Right lobe of liver (tissue), 4 donors: Measurements from ENCODE around the gene MBOAT2.

Experiments used
- POLR2A ChIP-seq: fragments of 450-650 bp; IDR thresholded peaks from one replicate; pipeline ENCODE4 v1.6.1; 2017; ENCODE audit warnings: antibody characterized with exemption, mild to moderate bottlenecking
- TF ChIP-seq, protein P1 (sequence below), 4 donors: fragments of 200-600 bp in 3 of 4; fragments of 450-650 bp in 1 of 4; IDR thresholded peaks; one replicate each; pipeline versions ENCODE4 v1.5.1 to v1.8.0; 2016 to 2022; ENCODE audit warnings: antibody characterized with exemption in 4 of 4, mild to moderate bottlenecking in 2 of 4
- donor health status: DM: no; HTN: no; CAD: no.
- donor health status: DM: no; HTN: no; CAD: no.
- donor health status: DM: no; HTN: yes; CAD: no.

DNA sequence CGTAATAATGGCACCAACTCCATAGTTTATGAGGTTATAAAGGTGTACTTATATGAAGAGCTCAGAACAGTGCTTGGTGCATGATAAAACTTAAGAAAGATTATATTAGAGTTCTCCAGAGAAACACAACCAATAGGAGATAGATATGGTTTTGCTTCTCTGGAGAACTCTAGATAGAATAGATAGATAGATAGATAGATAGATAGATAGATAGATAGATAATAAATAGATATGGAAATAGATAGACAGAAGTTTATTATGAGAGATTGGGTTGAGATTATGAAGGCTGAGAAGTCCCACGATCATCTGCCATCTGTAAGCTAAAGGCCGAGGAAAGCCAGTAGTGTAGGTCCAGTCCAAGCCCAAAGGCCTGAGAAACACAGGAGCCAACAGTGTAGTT is 2.9 kb upstream of the MBOAT2 start:
- TF ChIP-seq, protein P1, sequence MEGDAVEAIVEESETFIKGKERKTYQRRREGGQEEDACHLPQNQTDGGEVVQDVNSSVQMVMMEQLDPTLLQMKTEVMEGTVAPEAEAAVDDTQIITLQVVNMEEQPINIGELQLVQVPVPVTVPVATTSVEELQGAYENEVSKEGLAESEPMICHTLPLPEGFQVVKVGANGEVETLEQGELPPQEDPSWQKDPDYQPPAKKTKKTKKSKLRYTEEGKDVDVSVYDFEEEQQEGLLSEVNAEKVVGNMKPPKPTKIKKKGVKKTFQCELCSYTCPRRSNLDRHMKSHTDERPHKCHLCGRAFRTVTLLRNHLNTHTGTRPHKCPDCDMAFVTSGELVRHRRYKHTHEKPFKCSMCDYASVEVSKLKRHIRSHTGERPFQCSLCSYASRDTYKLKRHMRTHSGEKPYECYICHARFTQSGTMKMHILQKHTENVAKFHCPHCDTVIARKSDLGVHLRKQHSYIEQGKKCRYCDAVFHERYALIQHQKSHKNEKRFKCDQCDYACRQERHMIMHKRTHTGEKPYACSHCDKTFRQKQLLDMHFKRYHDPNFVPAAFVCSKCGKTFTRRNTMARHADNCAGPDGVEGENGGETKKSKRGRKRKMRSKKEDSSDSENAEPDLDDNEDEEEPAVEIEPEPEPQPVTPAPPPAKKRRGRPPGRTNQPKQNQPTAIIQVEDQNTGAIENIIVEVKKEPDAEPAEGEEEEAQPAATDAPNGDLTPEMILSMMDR (IDR thresholded peaks at IDR 0.05) = no peak
- no peak for TF ChIP-seq POLR2A
